ENCODE results near the gene LSAMP. TPM values are rescaled to one million over a fixed set of nuclear protein-coding genes. Genes with fewer than 3 reads are reported as not detected.

LSAMP gene
- total and polyA plus RNA-seq, 9 of the 15 experiments (the other 6 are each of a cell fraction or from before 2014, with no cell fraction given) = 0.09 to 0.11 TPM; not detected in 7

DNA sequence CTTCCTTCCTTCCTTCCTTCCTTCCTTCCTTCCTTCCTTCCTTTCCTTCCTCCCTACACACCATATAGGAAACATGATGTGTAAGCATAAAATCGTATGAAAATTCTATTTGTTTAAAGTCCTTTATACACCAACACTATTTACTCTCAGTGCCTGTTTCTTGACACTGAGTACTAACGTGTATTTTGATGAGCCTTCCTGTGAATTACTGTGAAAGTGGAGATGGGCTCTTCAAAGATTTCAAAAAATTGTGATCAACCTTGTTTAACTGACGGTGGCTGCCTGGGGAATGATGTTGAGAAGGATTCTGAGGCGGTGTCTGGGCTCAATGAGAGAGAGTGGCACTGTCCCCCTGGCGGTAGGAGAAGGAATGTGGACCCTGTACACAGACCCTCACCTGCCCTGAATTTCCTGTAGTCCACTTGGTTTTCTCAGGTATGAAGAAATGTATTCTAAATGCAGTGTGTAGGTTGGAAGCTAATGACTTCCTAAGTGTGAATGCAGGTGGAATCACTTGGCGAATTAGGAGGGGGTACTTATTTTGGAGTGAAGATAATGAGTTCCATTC lies 584.0 kb downstream of the LSAMP start:
- DNase-seq (ENCODE audit: extremely low read depth in 1 of 4, low spot score in 3 of 4) = no peak
- ATAC-seq = no peak
- CTCF ChIA-PET (ENCODE audit: low intra/inter-chr PET ratio) = no interaction called here
- WGBS (ENCODE audit: insufficient coverage, low coverage, missing lambda C conversion rate) = 1% methylated on average over 6 of the region's 6 CpGs
- Histone ChIP-seq H3K27ac (ENCODE audit: extremely low read depth, low read depth, low read length) (no peak overlapping the region), H3K36me3 (ENCODE audit: control insufficient read depth, insufficient read depth, low read length) (no peaks in the 10 kb centered on the region), H3K9me1 (ENCODE audit: control insufficient read depth, insufficient read depth, low read length) (no peaks in the 10 kb centered on the region), H3K9ac (ENCODE audit: insufficient read depth in 1 of 2, low read depth in 2 of 2, low read length in 2 of 2) (no peak overlapping the region), H3K4me3 (no peak overlapping the region), H2AFZ (ENCODE audit: low read depth, low read length) (no peak overlapping the region), H3K79me2 (ENCODE audit: control insufficient read depth, insufficient read depth, low read length) (no peaks in the 10 kb centered on the region), H4K20me1 (replicated peaks; ENCODE audit: control insufficient read depth, insufficient read depth, low read length) (no peaks in the 10 kb centered on the region), H3K4me1 (replicated peaks in 1 of 2; ENCODE audit: control insufficient read depth in 2 of 2, insufficient read depth in 2 of 2, low read length in 2 of 2) (no peaks in the 10 kb centered on the region), H3K9me3 (replicated peaks; ENCODE audit: control insufficient read depth, insufficient read depth, low read depth, low read length) (no peaks in the 10 kb centered on the region), H3K27me3 (ENCODE audit: control insufficient read depth in 2 of 2, insufficient read depth in 2 of 2, low read length in 2 of 2) (no peaks in the 10 kb centered on the region; a peak in 1 of 5 replicates), H3K4me2 (ENCODE audit: insufficient read depth, low read length) (no peak overlapping the region)
- POLR2A ChIA-PET = no interaction called here
- no TSS peak for BruUV-seq (replicated peaks)
- TF ChIP-seq TARDBP (IDR thresholded peaks at IDR 0.05) (no peak), FOXJ3 (CRISPR knock-in tag; IDR thresholded peaks at IDR 0.05) (no peak), TAF7 (tag; IDR thresholded peaks at IDR 0.05) (no peak), ZNF668 (CRISPR knock-in tag; IDR thresholded peaks at IDR 0.05) (no peak), RUNX1 (IDR thresholded peaks at IDR 0.05; ENCODE audit: low read depth) (no peak), MEIS2 (IDR thresholded peaks at IDR 0.05; ENCODE audit: partially characterized antibody) (no peak), CHCHD3 (CRISPR knock-in tag; IDR thresholded peaks at IDR 0.05) (no peak), HNRNPK (IDR thresholded peaks at IDR 0.05; ENCODE audit: low read depth, low read length, poor library complexity, severe bottlenecking) (no peak), POLR2AphosphoS5 (IDR thresholded peaks at IDR 0.05; ENCODE audit: control insufficient read depth, insufficient read depth, low read depth, low read length) (no peak), KAT7 (CRISPR knock-in tag; IDR thresholded peaks at IDR 0.05; ENCODE audit: borderline replicate concordance) (no peak), TBP (optimal IDR thresholded peaks at IDR 0.05; ENCODE audit: low read depth, low read length) (no peak), CSDE1 (IDR thresholded peaks at IDR 0.05) (no peak), ZBTB8A (IDR thresholded peaks at IDR 0.05; ENCODE audit: partially characterized antibody) (no peak)
- TF ChIP-seq, protein P1, sequence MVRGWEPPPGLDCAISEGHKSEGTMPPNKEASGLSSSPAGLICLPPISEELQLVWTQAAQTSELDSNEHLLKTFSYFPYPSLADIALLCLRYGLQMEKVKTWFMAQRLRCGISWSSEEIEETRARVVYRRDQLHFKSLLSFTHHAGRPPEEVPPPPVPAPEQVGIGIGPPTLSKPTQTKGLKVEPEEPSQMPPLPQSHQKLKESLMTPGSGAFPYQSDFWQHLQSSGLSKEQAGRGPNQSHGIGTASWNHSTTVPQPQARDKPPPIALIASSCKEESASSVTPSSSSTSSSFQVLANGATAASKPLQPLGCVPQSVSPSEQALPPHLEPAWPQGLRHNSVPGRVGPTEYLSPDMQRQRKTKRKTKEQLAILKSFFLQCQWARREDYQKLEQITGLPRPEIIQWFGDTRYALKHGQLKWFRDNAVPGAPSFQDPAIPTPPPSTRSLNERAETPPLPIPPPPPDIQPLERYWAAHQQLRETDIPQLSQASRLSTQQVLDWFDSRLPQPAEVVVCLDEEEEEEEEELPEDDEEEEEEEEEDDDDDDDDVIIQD (CRISPR knock-in tag; IDR thresholded peaks at IDR 0.05) = no peak
- TF ChIP-seq, protein P2, sequence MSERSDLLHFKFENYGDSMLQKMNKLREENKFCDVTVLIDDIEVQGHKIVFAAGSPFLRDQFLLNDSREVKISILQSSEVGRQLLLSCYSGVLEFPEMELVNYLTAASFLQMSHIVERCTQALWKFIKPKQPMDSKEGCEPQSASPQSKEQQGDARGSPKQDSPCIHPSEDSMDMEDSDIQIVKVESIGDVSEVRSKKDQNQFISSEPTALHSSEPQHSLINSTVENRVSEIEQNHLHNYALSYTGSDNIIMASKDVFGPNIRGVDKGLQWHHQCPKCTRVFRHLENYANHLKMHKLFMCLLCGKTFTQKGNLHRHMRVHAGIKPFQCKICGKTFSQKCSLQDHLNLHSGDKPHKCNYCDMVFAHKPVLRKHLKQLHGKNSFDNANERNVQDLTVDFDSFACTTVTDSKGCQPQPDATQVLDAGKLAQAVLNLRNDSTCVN (CRISPR knock-in tag; IDR thresholded peaks at IDR 0.05) = no peak
- in situ Hi-C loops (cut with MboI) (no loop called here), intact Hi-C loops (cut with micrococcal nuclease) (no loop called here)
- FAIRE-seq = no peak
